Liver (tissue), 3 donors: Measurements from ENCODE around the gene BPIFB1.

Source experiments
- FOXA2 ChIP-seq: IDR thresholded peaks from 2 replicates; pipeline ENCODE4 v1.6.1; 2016; ENCODE audit warnings: antibody characterized with exemption
- GABPA ChIP-seq, 2 donors: IDR thresholded peaks in 1 of 2; conservative IDR thresholded peaks in 1 of 2; 2 replicates each; pipeline ENCODE4 v1.6.1; 2016; ENCODE audit warnings: antibody characterized with exemption in 2 of 2, mild to moderate bottlenecking in 1 of 2, moderate library complexity in 1 of 2
- JUND ChIP-seq, 2 donors: IDR thresholded peaks; 2 replicates each; pipeline ENCODE4 v1.6.1; 2016; ENCODE audit warnings: antibody characterized with exemption in 2 of 2
- RAD21 ChIP-seq, 2 donors: IDR thresholded peaks; 2 replicates each; pipeline ENCODE4 v1.6.1; 2016; ENCODE audit warnings: antibody characterized with exemption in 2 of 2, mild to moderate bottlenecking in 2 of 2
- REST ChIP-seq: IDR thresholded peaks from 2 replicates; pipeline ENCODE4 v1.6.1; 2016; ENCODE audit warnings: antibody characterized with exemption, mild to moderate bottlenecking
- RXRA ChIP-seq, 2 donors: IDR thresholded peaks; 2 replicates each; pipeline ENCODE4 v1.6.1; 2017 to 2018; ENCODE audit warnings: antibody characterized with exemption in 2 of 2, mild to moderate bottlenecking in 1 of 2
- SP1 ChIP-seq: IDR thresholded peaks from 2 replicates; pipeline ENCODE4 v1.6.1; 2018; ENCODE audit warnings: antibody characterized with exemption, mild to moderate bottlenecking
- TAF1 ChIP-seq: conservative IDR thresholded peaks from 2 replicates; pipeline ENCODE4 v1.6.1; 2016; ENCODE audit warnings: antibody characterized with exemption, mild to moderate bottlenecking
- ZBTB33 ChIP-seq: IDR thresholded peaks from 2 replicates; pipeline ENCODE4 v1.6.1; 2016; ENCODE audit warnings: antibody characterized with exemption
- TF ChIP-seq, protein P1 (sequence below): fragments of 150-350 bp; IDR thresholded peaks from 2 replicates; pipeline ENCODE4 v1.5.1; 2017; ENCODE audit warnings: improper control_type of control experiment, low read depth, low read length; ENCODE audit not compliant: missing input control
- TF ChIP-seq, protein P2 (sequence below): IDR thresholded peaks from 2 replicates; pipeline ENCODE4 v1.6.1; 2016; ENCODE audit warnings: antibody characterized with exemption
- TF ChIP-seq, protein P3 (sequence below): IDR thresholded peaks from 2 replicates; pipeline ENCODE4 v1.6.1; 2016; ENCODE audit warnings: antibody characterized with exemption
- donor health status: healthy.
- donor health status: healthy.

DNA sequence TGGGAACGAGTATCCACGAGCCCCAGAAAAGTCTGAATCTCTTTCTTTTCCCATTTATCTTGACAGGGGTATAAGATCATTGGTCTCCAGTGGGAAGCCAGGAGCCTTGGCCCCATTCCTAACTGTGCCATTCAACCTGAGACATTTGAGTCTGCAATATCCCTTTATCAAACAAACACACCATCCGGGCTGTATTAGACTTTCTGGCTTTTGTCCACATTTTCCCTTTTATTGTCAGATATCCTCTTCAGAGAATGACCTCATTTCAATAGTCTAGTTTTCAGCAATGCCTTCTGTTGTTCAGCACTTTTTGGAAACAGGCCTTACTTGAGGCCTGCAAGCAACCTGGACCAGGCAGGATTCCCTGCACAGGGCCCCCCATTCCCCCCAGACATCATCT is 31.5 kb upstream of the BPIFB1 start:
- no peak for TF ChIP-seq SP1
- TF ChIP-seq, protein P1, sequence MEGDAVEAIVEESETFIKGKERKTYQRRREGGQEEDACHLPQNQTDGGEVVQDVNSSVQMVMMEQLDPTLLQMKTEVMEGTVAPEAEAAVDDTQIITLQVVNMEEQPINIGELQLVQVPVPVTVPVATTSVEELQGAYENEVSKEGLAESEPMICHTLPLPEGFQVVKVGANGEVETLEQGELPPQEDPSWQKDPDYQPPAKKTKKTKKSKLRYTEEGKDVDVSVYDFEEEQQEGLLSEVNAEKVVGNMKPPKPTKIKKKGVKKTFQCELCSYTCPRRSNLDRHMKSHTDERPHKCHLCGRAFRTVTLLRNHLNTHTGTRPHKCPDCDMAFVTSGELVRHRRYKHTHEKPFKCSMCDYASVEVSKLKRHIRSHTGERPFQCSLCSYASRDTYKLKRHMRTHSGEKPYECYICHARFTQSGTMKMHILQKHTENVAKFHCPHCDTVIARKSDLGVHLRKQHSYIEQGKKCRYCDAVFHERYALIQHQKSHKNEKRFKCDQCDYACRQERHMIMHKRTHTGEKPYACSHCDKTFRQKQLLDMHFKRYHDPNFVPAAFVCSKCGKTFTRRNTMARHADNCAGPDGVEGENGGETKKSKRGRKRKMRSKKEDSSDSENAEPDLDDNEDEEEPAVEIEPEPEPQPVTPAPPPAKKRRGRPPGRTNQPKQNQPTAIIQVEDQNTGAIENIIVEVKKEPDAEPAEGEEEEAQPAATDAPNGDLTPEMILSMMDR = no peak
- TF ChIP-seq RXRA (IDR thresholded peaks at IDR 0.05) = no peak
- no peak for TF ChIP-seq REST
- TF ChIP-seq, protein P2, sequence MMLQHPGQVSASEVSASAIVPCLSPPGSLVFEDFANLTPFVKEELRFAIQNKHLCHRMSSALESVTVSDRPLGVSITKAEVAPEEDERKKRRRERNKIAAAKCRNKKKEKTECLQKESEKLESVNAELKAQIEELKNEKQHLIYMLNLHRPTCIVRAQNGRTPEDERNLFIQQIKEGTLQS = no peak
- no peak for TF ChIP-seq ZBTB33
- TF ChIP-seq, protein P3, sequence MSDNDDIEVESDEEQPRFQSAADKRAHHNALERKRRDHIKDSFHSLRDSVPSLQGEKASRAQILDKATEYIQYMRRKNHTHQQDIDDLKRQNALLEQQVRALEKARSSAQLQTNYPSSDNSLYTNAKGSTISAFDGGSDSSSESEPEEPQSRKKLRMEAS = no peak
- no peak for TF ChIP-seq RAD21 (IDR thresholded peaks at IDR 0.05)
- TF ChIP-seq GABPA (IDR thresholded peaks at IDR 0.05 in 1 of 2, conservative IDR thresholded peaks at IDR 0.05 in 1 of 2) = no peak
- no peak for TF ChIP-seq TAF1
- no peak for TF ChIP-seq JUND (IDR thresholded peaks at IDR 0.05)
- TF ChIP-seq FOXA2 = no peak
